ENCODE data around the gene TEFM. TPM values are rescaled to one million over a fixed set of nuclear protein-coding genes. Genes with fewer than 3 reads are reported as not detected.
"Not testable (repeated sequence)": the region's sequence is repeated elsewhere in the genome, so short reads cannot be mapped to it uniquely, and the experiment has no call there.

Gene TEFM
- total RNA-seq, 4 donors from 2014 or later, result 9.4 to 21.8 (median 12.4) TPM

DNA sequence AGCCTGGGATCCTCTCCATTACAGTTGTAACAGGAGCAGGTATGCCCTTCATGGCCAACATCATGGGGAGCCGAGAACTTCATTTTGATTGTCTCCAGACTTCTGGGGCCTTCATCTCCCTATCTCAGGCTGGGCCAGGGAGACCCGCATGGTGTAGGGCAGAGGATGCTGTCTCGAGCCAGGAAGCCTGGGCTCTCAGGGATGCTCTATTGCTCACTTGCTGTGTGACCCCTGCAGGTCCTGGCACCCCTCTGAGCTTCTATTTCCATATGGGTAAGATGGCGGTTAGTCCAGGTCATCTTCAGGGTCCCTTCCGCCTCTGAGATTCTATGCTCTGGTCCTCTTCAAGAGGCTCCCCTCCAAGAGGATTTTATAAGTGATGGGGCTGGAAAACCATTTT is 44.2 kb upstream of the TEFM start:
- no peak for DNase-seq (ENCODE audit: low spot score in 2 of 2)
- no peaks in the 10 kb centered on the region for H3K9me3 ChIP-seq

DNA sequence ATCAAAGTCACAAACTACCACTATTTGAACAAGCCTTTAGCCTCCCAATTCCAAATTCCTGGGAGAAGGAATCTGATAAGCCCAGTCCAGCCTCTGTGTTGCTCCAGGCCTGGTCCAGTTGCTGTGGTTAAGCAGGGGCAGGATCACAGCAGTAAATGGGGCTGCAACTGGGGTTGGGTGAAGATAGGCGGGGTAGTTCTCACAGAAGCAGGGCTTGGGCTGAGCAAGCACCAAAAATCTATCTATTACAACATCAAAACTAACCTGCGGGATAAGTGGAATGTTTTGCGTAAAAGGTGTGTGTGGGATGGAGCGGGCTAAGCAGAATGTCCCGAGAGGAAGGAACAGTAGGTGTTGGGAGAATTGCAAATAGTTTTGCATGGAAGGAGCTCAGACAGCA is 41.8 kb upstream of the TEFM start:
- H3K9me3 ChIP-seq, result no peaks in the 10 kb centered on the region
- H3K4me1 ChIP-seq, result no peaks in the 10 kb centered on the region
- H3K27me3 ChIP-seq, result no peaks in the 10 kb centered on the region
- no peak overlapping the region for H3K4me3 ChIP-seq
- no peak overlapping the region for H3K27ac ChIP-seq
- H3K36me3 ChIP-seq, result no peaks in the 10 kb centered on the region
- no peak for DNase-seq (ENCODE audit: low spot score in 2 of 2)
- WGBS, 2 donors, result 94 to 95% methylated on average over 5 of the region's 5 CpGs
- TF ChIP-seq EP300 (IDR thresholded peaks at IDR 0.05) (no peak), POLR2A (IDR thresholded peaks at IDR 0.05) (no peak)
- TF ChIP-seq, protein P1, sequence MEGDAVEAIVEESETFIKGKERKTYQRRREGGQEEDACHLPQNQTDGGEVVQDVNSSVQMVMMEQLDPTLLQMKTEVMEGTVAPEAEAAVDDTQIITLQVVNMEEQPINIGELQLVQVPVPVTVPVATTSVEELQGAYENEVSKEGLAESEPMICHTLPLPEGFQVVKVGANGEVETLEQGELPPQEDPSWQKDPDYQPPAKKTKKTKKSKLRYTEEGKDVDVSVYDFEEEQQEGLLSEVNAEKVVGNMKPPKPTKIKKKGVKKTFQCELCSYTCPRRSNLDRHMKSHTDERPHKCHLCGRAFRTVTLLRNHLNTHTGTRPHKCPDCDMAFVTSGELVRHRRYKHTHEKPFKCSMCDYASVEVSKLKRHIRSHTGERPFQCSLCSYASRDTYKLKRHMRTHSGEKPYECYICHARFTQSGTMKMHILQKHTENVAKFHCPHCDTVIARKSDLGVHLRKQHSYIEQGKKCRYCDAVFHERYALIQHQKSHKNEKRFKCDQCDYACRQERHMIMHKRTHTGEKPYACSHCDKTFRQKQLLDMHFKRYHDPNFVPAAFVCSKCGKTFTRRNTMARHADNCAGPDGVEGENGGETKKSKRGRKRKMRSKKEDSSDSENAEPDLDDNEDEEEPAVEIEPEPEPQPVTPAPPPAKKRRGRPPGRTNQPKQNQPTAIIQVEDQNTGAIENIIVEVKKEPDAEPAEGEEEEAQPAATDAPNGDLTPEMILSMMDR (IDR thresholded peaks at IDR 0.05), result no peak

More for the DNA sequence above, 44.2 kb upstream of the TEFM start:
- TF ChIP-seq EP300 (IDR thresholded peaks at IDR 0.05), result no peak
- TF ChIP-seq POLR2A (IDR thresholded peaks at IDR 0.05), result no peak
- TF ChIP-seq, protein P1 (IDR thresholded peaks at IDR 0.05), result no peak
- no peak overlapping the region for H3K4me3 ChIP-seq
- no peaks in the 10 kb centered on the region for H3K36me3 ChIP-seq
- H3K4me1 ChIP-seq, result peaks cover 0 to 3% (median 0%) of the 10 kb centered on the region in 4 donors
- no peaks in the 10 kb centered on the region for H3K27me3 ChIP-seq
- 86 to 93% methylated on average over 5 of the region's 5 CpGs for WGBS, 2 donors
- peak overlapping the region in 2 of 4 donors; percentile 64 to 67 for H3K27ac ChIP-seq

DNA sequence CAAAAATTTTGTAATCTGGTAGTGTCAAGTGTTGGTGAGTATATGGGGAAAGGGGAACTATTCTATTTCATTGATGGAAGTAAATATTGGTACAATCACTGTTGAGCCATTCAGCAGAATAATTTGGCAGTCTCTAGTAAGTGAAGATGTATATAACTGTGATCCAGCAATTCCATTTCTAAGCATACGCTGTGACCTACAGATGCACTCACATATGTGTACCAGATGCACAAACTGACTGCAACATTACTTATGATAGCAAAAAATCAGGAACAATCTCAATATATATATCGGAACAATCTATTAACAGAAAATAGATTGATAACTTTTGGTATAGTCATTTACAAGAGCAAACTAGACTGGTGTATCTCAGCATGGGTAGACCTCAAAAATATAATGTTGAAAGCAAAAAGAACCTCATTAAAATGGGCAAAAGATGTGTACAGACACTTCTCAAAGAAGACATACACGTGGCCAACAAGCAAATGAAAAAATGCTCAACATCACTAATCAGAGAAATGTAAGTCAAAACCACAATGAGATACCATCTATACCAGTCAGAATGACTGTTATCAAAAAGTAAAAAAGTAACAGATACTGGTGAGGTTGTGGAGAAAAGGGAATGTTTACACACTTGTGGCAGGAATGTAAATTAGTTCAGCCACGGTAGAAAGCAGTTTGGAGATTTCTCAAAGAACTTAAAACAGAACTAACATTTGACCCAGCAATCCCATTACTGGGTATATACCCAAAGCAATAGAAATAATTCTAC is 36.5 kb upstream of the TEFM start:
- DNase-seq (ENCODE audit: low spot score in 2 of 2), result no peak
- Histone ChIP-seq H3K9me3 (no peaks in the 10 kb centered on the region), H3K4me3 (no peak overlapping the region), H3K4me1 (no peaks in the 10 kb centered on the region), H3K27ac (no peak overlapping the region), H3K27me3 (no peaks in the 10 kb centered on the region), H3K36me3 (no peaks in the 10 kb centered on the region)
- no peak for TF ChIP-seq EP300 (IDR thresholded peaks at IDR 0.05)
- TF ChIP-seq, protein P1 (IDR thresholded peaks at IDR 0.05), result no peak
- no peak for TF ChIP-seq POLR2A (IDR thresholded peaks at IDR 0.05)
- WGBS, 2 donors, result 63 to 66% methylated on average over 4 of the region's 4 CpGs

DNA sequence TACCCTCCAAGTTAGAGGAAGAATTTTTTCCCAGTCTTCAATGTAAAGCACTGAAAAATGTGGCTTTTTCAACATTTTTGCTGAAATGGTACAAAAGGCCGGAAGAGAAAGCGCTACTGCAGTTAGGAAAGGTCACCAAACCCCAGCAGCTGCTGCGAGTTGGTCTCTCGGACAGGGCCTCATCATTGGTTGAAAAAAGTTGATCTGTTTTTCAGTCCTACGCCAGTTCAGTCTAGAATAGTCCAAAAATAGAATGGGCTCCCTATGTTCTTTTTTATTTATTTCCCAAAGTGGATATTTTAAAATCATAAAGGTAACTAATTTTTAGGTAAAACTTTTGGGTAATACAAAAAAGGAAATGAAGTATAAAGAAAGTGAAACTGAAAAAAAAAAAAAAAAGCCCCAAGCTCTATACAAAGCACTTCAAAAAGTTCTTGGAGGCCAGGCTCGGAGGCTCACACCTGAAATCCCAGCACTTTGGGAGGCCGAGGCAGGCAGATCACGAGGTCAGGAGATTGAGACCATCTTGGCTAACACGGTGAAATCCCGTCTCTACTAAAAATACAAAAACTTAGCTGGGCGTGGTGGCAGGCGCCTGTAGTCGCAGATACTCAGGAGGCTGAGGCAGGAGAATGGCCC is 33.1 kb upstream of the TEFM start:
- Histone ChIP-seq H3K27me3 (no peaks in the 10 kb centered on the region), H3K36me3 (no peaks in the 10 kb centered on the region), H3K27ac (peak overlapping the region in 2 of 4 donors; percentile 33 to 37), H3K9me3 (no peaks in the 10 kb centered on the region), H3K4me1 (no peaks in the 10 kb centered on the region), H3K4me3 (no peak overlapping the region)
- DNase-seq (ENCODE audit: low spot score in 2 of 2), result no peak
- WGBS, 2 donors, result 60 to 69% methylated on average over 13 of the region's 13 CpGs
- TF ChIP-seq, protein P1 (IDR thresholded peaks at IDR 0.05), result no peak
- no peak for TF ChIP-seq EP300 (IDR thresholded peaks at IDR 0.05)
- no peak for TF ChIP-seq POLR2A (IDR thresholded peaks at IDR 0.05)

DNA sequence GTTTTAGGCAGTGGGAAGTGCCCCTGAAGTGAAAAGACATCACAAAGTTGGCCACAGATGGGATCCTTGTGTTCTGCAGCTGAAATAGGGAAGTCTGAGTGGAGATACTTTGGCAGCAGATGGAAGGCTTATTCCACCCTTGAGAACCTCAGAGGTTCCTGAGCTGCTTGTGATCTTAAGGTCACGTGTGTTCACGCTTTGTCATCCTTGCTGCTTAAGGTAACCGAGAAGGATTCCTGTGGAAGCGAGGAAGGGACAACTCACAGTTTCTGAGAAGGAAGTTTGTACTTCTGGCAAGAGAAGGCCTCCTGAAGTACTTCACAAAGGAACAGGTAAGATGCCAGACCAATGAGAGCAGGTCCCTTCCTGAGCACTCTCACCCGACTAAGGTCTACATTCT is 27.9 kb upstream of the TEFM start:
- WGBS, 2 donors, result 70 to 79% methylated on average over 5 of the region's 5 CpGs
- Histone ChIP-seq H3K36me3 (no peaks in the 10 kb centered on the region), H3K4me1 (no peaks in the 10 kb centered on the region), H3K27me3 (no peaks in the 10 kb centered on the region), H3K9me3 (no peaks in the 10 kb centered on the region), H3K4me3 (no peak overlapping the region), H3K27ac (no peak overlapping the region)
- no peak for DNase-seq (ENCODE audit: low spot score in 2 of 2)
- TF ChIP-seq, protein P1 (IDR thresholded peaks at IDR 0.05), result no peak
- TF ChIP-seq EP300 (IDR thresholded peaks at IDR 0.05), result no peak
- TF ChIP-seq POLR2A (IDR thresholded peaks at IDR 0.05), result no peak

DNA sequence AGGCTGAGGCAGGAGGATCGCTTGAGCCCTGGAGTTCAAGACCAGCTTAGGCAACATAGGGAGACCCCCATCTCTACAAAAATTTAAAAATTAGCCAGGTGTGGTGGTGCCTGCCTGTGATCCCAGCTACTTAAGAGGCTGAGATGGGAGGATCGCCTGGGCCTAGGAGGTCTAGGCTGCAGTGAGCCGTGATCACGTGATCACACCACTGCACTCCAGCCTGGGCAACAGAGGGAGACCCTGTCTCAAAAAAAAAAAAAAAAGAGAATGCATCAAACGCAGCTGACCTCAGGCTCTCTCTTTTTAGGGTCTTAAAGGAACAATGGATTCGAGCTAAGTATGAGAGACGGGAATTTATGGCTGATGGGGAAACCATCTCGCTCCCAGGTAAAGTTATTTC is 25.5 kb upstream of the TEFM start:
- WGBS, 2 donors, result 78 to 86% methylated on average over 8 of the region's 8 CpGs
- not testable (repeated sequence) for H3K36me3 ChIP-seq; H3K4me1 ChIP-seq; H3K9me3 ChIP-seq; H3K4me3 ChIP-seq; DNase-seq (ENCODE audit: low spot score in 2 of 2); H3K27ac ChIP-seq; H3K27me3 ChIP-seq
